ENCODE measurements around the gene DIAPH3.

The DIAPH3 gene

GRCh38 chr13:59677966-59678814 is 485.5 kb downstream of the DIAPH3 start:
- DNase-seq (ENCODE audit: low read depth in 2 of 2) = no peak

GRCh38 chr13:59677430-59677829 is 486.3 kb downstream of the DIAPH3 start:
- no peak for DNase-seq (ENCODE audit: low read depth in 2 of 2)

GRCh38 chr13:59674616-59675015 is 489.1 kb downstream of the DIAPH3 start:
- DNase-seq (ENCODE audit: low read depth in 2 of 2) = no peak

- DNase-seq (ENCODE audit: low read depth in 2 of 2) = no peak
These were observed 490.4 kb downstream of the DIAPH3 start for GRCh38 chr13:59673286-59673685.

GRCh38 chr13:59672445-59672844 is 491.3 kb downstream of the DIAPH3 start:
- DNase-seq (ENCODE audit: low read depth in 2 of 2) = no peak

- DNase-seq (ENCODE audit: low read depth in 2 of 2) = no peak
These were observed 491.8 kb downstream of the DIAPH3 start for GRCh38 chr13:59671881-59672280.

GRCh38 chr13:59666504-59666903 is 497.2 kb downstream of the DIAPH3 start:
- no peak for DNase-seq (ENCODE audit: low read depth in 2 of 2)

- DNase-seq (ENCODE audit: low read depth in 2 of 2) = no peak
These were observed 498.0 kb downstream of the DIAPH3 start for GRCh38 chr13:59665732-59666131.

- no peak for DNase-seq (ENCODE audit: low read depth in 2 of 2)
These were observed 498.5 kb downstream of the DIAPH3 start for GRCh38 chr13:59665184-59665583.

- DNase-seq (ENCODE audit: low read depth in 2 of 2) = no peak
These were observed 499.1 kb downstream of the DIAPH3 start for GRCh38 chr13:59664586-59664985.

- no peak for DNase-seq (ENCODE audit: low read depth in 2 of 2)
These were observed 500.0 kb downstream of the DIAPH3 start for GRCh38 chr13:59663707-59664106.

GRCh38 chr13:59660582-59660981 is 503.1 kb downstream of the DIAPH3 start:
- no peak for DNase-seq (ENCODE audit: low read depth in 2 of 2)

- DNase-seq (ENCODE audit: low read depth in 2 of 2) = no peak
These were observed 503.7 kb downstream of the DIAPH3 start for GRCh38 chr13:59659981-59660380.

GRCh38 chr13:59658738-59659330 is 504.9 kb downstream of the DIAPH3 start:
- DNase-seq (ENCODE audit: low read depth in 2 of 2) = no peak

GRCh38 chr13:59658027-59658737 is 505.5 kb downstream of the DIAPH3 start:
- no peak for DNase-seq (ENCODE audit: low read depth in 2 of 2)

GRCh38 chr13:59653916-59654315 is 509.8 kb downstream of the DIAPH3 start:
- DNase-seq (ENCODE audit: low read depth in 2 of 2) = no peak

GRCh38 chr13:59651479-59651878 is 512.2 kb downstream of the DIAPH3 start:
- DNase-seq (ENCODE audit: low read depth in 2 of 2) = no peak

- DNase-seq (ENCODE audit: low read depth in 2 of 2) = no peak
These were observed 519.7 kb downstream of the DIAPH3 start for GRCh38 chr13:59643906-59644626.

- DNase-seq (ENCODE audit: low read depth in 2 of 2) = no peak
These were observed 520.3 kb downstream of the DIAPH3 start for GRCh38 chr13:59643364-59643841.

GRCh38 chr13:59641817-59642216 is 521.9 kb downstream of the DIAPH3 start:
- DNase-seq (ENCODE audit: low read depth in 2 of 2) = no peak

GRCh38 chr13:59641261-59641660 is 522.5 kb downstream of the DIAPH3 start:
- no peak for DNase-seq (ENCODE audit: low read depth in 2 of 2)

GRCh38 chr13:59638404-59638803 is 525.3 kb downstream of the DIAPH3 start:
- no peak for DNase-seq (ENCODE audit: low read depth in 2 of 2)
